ENCODE results near the gene ANKHD1.
"Not testable (repeated sequence)": the region's sequence is repeated elsewhere in the genome, so short reads cannot be mapped to it uniquely, and the experiment has no call there.

Gene ANKHD1

DNA sequence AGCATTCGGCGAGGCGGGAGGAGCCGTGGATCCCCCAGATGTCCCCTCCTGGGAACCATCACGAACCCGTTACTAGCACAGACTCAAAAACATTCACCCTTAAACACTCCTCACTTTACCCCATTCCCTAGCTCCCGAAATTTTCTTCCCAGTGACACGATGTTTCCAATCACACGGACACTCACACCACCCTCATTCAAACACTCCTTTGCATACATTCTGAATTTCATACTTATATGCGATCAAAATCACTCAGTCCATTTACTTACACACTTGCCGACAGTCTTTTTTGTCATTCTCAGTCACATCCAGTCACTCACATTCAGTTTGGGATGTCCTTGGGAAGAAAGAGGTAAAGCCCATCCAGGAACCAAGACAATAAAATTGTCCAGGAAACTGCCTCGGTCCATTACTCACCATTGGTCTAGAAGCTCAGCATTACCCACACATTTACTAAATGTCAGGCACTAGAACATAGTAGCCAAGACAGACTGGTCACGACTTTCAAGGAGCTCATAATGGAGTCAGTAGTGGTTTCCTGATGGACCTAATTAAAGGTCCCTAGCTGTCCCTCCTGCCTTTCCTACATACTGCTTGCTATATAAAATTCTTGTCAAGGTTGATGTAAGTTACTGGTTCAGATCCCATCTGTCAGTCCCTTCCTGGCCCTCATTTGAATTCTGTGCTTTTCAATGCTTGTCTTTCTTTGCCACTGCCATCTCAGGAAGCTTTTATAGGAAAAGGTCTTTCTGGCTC, 163.6 kb downstream of the ANKHD1 start:
- no peak for DNase-seq (ENCODE audit: low read depth)

DNA sequence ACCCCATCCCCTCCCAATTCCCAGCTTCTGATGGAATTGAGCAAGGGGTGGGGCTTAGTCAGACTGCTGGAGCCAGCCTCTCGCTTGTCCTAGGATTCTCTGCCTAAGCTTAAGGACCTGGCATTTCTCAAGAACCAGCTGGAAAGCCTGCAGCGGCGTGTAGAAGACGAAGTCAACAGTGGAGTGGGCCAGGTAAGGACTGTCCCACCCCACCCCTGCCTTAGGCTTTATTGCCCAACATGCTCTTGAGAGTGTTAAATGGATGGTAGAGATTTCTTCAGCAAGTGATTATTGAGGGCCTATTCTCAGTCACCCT, 164.1 kb downstream of the ANKHD1 start:
- no peak for DNase-seq (ENCODE audit: low read depth)

GRCh38 chr5:140566665-140567064, 165.0 kb downstream of the ANKHD1 start:
- DNase-seq (ENCODE audit: low read depth) = no peak

DNA sequence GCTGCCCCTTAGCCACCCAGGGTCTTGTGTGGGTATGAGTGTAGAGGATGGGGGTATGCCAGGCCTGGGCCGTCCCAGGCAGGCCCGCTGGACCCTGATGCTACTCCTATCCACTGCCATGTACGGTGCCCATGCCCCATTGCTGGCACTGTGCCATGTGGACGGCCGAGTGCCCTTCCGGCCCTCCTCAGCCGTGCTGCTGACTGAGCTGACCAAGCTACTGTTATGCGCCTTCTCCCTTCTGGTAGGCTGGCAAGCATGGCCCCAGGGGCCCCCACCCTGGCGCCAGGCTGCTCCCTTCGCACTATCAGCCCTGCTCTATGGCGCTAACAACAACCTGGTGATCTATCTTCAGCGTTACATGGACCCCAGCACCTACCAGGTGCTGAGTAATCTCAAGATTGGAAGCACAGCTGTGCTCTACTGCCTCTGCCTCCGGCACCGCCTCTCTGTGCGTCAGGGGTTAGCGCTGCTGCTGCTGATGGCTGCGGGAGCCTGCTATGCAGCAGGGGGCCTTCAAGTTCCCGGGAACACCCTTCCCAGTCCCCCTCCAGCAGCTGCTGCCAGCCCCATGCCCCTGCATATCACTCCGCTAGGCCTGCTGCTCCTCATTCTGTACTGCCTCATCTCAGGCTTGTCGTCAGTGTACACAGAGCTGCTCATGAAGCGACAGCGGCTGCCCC, 165.6 kb downstream of the ANKHD1 start:
- DNase-seq (ENCODE audit: low read depth) = no peak

DNA sequence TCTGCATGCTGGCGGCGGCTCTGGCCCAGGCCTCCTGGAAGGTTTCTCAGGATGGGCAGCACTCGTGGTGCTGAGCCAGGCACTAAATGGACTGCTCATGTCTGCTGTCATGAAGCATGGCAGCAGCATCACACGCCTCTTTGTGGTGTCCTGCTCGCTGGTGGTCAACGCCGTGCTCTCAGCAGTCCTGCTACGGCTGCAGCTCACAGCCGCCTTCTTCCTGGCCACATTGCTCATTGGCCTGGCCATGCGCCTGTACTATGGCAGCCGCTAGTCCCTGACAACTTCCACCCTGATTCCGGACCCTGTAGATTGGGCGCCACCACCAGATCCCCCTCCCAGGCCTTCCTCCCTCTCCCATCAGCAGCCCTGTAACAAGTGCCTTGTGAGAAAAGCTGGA, 166.2 kb downstream of the ANKHD1 start:
- DNase-seq (ENCODE audit: low read depth) = no peak

- no peak for DNase-seq (ENCODE audit: low read depth)
Observed at GRCh38 chr5:140568443-140569063, 166.9 kb downstream of the ANKHD1 start.

DNA sequence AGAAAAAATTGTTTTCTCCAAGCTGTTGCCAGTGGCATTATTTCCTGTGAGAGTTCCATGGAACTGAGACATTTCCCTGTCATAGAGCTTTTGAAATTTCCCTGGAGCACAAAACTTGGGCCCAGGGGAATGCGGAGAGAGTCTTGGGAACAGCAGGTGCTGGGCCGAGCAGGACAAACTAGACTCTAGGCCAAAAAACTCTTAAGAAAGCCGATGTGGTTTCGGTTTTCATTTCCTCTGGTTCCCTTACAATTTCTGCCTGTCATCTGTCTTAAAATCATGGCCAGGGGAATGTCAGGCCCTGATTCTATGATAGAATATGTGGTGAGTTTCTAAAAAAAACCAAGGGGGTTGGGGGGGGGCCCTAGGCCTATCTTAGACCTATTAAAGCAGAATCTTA, 167.6 kb downstream of the ANKHD1 start:
- DNase-seq (ENCODE audit: low read depth) = no peak

GRCh38 chr5:140570058-140570457, 168.4 kb downstream of the ANKHD1 start:
- no peak for DNase-seq (ENCODE audit: low read depth)

DNA sequence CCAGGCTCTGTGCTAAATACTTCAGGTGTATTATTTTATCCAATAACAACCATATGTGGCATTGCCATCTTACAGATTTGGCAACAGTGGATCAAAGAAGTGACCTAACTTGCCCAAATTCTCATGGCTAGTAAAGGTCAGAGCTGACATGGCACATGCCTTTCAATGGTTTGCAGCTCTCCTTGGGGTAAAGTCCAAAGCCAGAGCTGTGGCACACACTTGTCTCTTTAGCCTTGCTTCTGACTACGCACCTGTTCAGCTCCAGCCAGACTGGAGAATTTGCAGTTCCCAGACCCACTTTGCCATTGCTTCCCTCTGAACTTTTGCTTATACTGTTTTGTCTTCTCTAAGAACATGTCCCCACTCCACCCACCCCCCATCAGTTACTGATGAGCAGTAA, 168.9 kb downstream of the ANKHD1 start:
- DNase-seq (ENCODE audit: low read depth) = no peak

DNA sequence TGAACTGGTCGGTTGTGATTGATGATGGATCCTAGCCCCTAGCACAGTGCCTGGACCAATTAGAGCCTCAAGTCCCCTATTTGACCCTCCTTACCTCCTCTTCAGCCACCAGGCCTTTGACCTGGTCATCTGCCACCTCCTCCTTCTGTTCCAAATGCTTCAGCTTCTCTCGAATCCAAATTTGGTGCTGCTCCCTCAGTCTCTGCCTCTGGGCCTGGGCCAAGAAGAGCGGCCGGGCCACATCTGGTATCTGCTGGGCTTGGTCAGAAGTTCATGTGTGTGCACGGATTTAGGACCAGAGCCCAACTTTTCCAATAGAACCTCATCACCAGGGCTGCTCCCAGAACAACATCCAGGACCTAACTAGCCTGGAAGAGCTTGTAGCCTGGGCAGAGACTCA, 169.5 kb downstream of the ANKHD1 start:
- no peak for DNase-seq (ENCODE audit: low read depth)

GRCh38 chr5:140573683-140574082, 172.1 kb downstream of the ANKHD1 start:
- no peak for DNase-seq (ENCODE audit: low read depth)

DNA sequence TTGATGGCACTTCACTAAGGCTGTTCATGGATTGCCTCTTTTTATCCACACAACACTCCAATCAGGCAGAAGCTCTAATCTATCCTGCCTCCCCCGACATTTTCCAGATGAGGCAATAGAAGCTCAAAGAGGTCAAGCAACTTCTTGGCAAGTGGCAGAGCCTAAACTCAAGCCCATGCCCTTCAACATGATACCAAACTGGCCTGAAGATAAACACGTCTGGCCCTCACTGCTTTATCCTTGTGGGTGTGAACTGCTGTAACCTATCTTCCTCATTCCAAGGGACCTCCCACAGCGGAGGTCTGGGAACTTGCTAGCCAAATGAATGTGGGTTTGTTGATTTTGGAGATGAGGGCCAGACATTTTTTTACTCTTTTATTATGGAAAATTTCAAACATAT, 172.5 kb downstream of the ANKHD1 start:
- no peak for DNase-seq (ENCODE audit: low read depth)

- no peak for DNase-seq (ENCODE audit: low read depth)
Observed at GRCh38 chr5:140575309-140575708, 173.7 kb downstream of the ANKHD1 start.

GRCh38 chr5:140576776-140577201, 175.2 kb downstream of the ANKHD1 start:
- DNase-seq (ENCODE audit: low read depth) = no peak

DNA sequence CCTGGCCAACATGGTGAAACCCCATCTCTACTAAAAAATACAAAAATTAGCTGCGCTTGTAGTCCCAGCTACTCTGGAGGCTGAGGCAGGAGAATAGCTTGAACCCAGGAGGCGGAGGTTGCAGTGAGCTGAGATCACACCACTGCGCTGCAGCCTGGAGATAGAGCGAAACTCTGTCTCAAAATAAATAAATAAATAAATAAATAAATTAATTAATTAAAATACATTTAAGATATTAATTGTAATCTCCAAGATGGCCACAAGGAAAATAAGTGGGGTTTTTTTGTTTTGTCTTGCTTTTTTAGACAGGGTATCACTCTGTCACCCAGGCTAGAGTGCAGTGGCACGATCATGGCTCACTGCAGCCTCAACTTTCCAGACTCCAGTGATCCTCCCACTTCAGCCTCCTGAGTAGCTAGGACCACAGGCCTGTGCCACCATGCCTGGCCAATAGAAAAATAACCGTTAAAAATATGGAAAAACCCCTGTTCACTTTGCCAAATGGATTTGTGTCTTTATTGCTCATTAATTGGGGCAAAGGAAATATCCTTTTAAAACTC, 177.6 kb downstream of the ANKHD1 start:
- DNase-seq (ENCODE audit: low read depth) = not testable (repeated sequence)

DNA sequence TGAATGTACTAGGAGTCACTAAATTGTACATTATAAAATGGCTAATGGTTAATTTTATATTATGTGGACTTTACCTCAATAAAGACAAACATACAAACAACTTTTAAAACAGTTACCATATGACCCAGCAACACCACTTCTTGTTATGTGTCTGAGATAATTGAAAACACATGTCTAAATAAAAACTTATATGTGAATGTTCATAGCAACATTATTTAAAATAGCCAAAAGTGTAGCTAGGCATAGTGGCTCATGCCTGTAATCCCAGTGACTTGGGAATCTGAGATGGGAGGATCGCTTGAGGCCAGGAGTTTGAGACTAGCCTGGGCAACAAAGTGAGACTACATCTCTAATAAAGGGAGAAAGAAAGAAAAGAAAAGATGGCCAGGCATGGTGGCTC, 185.9 kb downstream of the ANKHD1 start:
- no peak for DNase-seq (ENCODE audit: low read depth)

GRCh38 chr5:140588311-140589070, 186.9 kb downstream of the ANKHD1 start:
- DNase-seq (ENCODE audit: low read depth) = no peak

Measured in stimulated activated CD4-positive, alpha-beta T cell treated with anti-CD3 and anti-CD28 coated beads, Interleukin-2, amount 100 ng/mL, for 4 hours (primary cell).